Islet of Langerhans (tissue), 1 donor: ENCODE results near the gene SDCCAG8.

Experiments
- FAIRE-seq: peaks from one replicate; lab custom pipeline; 2011; peaks lifted over from hg19 to GRCh38; lab: Jason Lieb, UNC

Gene SDCCAG8

DNA sequence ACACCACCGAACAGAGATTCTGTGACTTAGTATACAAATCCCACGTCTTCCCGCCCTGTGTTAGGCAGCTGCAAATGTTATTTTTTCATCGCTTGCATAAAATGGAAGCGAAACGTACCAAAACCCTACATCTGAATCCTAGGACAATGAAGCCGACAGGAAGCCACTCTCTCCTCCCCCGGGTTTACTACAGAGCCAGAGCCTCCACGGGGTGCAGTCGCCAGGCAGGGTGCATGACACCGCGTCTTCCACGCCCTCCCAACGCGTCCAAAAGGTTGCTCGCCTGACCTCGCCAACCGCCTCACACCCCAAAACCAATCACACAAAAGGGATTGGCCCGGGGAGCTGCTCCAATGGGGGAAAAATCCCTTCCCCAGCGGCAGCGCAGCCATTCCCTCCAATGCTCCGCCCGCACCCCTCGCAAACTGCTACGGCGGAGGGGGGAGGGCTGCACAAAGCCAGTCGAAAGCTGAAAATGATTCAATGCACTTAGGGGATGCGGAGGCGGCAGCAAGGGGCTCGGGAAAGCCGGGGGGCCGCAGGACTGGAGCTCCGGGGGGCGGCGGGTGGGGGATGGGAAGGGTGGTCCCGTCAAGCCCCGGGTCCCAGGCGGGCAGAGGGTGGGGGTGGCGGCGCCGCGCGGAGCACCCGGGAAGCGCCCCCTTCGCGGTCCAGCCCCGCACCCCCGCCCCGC, 1.5 kb upstream of the SDCCAG8 start:
- FAIRE-seq: no peak

- FAIRE-seq: no peak
These were observed 682 bp upstream of the SDCCAG8 start, which contains the start of gene CEP170 for GRCh38 chr1:243254927-243255790. CEP170 (minus strand) TSS chr1:243255281; CDS start chr1:243225280, 30,001 bp downstream.

DNA sequence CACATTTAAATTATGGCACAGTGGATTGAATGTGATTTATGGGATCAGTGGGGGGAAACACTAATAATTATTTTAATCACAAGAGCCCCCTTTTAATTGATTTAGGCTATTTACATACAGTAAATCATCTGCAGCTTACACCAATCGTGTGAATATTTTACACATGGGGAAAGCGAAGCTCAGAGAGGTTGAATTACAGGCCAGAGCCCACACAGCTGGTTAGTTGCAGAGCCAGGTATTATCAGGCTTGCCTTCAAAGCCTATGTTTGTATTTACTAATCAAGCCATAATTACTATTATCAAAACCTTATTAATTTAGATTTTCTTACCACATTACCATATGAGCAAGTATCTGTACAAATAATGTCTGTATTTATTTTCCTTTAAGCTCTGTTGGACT, 749 bp downstream of the SDCCAG8 start:
- no peak for FAIRE-seq

- FAIRE-seq: no peak
These were observed 1.3 kb downstream of the SDCCAG8 start for GRCh38 chr1:243257189-243257588.

GRCh38 chr1:243258731-243259130, 2.9 kb downstream of the SDCCAG8 start:
- FAIRE-seq: no peak

DNA sequence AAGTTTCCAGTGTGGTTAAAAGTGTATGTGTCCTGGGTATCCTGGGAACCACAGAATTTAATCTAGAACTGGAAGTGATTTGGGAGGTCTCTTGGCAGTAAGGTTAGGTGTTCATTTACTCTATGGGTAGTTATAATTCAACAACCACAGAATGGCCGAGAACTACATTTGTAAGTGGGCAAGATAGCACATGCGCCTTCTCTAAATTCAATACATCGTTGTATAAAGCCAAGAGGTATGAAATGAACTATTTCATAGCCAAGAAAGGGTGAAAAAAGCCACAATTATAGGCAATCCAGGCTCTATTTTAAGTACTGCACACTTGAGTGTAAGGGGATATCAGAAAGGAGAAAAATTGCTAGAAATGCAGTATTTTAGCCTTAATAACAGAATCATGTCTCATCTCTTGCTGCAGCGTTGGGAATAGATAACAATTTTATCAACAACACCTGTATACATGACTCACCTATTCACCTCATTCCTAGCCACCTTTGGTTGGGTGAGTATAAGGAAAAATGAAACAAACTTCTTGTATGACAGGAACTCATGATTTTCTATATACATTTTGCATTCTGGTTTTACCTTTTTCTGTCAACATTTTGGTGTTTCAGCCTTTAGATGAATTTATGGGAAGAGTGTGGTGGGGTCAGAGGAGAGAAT, 4.5 kb downstream of the SDCCAG8 start:
- no peak for FAIRE-seq

GRCh38 chr1:243261390-243261789, 5.5 kb downstream of the SDCCAG8 start:
- no peak for FAIRE-seq

DNA sequence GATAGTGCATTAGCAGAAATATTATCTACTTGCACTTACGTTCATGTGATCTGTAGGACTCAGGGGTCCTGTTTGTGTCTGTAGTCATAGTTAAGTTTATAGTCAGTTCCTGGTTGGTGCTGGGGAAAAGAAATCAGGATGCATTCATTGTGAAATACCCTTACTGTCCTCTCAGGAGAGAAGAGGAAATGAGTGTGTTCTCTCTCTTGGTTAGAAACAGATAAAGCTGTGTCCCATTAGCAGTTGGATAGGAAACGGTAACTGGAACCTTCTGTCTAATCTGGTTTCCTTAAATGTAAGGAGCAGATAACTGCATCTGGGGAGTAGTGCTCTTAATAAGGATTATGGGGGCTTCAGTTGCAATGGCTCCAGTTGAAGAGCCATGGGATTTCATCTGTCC, 8.9 kb downstream of the SDCCAG8 start:
- FAIRE-seq: no peak

- FAIRE-seq: no peak
These were observed 10.4 kb downstream of the SDCCAG8 start for GRCh38 chr1:243266231-243266630.

DNA sequence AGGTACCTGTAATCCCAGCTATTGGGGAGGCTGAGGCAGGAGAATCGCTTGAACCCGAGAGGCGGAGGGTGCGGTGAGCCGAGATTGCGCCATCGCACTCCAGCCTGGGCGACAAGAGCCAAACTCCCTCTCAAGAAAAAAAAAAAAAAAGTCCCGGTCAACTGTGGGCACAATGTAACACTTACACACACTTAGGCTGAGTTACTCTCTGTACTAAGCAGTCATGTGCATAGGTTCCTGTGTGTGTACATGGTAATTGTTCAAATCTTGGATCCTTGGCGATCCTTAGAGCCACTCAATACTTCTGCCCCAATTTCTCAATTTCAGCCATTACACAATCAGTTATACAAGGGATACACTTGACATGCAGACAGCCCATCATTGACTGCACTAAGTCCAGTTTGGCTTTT, 11.6 kb downstream of the SDCCAG8 start:
- no peak for FAIRE-seq

DNA sequence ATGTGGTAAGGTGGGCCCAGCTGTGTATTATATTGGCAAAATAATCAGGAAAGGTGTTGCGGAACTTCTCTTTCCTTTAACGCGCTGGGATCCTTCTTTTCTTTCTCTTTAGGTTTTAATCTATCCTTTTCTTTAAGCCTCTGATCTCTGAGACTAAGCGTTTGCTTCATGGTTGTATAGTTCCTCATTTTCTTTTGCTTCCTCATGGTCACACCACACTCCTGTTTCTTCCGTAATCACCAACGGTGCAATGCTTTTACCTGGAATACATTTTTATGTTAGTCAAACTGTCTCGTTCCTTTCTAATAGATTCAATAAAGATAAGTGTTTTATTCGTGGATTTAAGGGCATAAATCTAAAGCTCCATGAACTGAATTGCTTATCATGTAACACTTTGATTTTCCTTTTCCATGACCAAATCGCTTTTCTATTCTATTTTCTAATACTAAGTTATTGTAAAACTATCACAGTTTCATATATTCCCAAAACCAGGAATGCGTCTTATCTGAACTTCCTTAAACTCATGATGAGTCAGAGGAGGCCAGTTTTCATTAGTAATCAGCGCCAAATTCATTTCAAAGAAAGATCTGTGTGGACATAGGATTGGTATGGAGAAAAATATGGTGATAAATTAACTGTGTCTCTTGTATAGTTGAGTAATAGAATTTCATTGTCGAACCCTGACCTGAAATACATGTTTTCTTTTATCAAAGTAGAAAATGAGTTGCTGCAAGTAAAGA, 12.2 kb downstream of the SDCCAG8 start:
- no peak for FAIRE-seq

GRCh38 chr1:243268751-243269460, 13.1 kb downstream of the SDCCAG8 start:
- no peak for FAIRE-seq

DNA sequence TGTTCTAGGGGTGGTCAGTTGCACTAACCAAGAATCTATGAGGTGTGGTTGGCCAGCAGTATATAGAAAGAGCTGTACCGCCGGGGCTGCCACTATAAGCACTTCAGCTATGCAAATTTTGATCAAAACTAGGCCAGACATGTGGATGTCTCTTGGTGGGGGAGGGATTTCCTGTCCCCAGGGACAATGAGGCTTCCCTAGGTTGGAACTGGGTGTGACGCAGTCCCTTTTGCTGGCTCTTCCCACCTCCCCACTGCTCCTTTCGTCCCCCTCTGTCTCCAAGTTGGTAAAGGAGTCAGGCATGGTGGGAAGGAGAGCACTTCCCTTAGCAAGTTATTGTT, 13.6 kb downstream of the SDCCAG8 start:
- FAIRE-seq: no peak

- FAIRE-seq: no peak
These were observed 14.4 kb downstream of the SDCCAG8 start for GRCh38 chr1:243270097-243270864.

DNA sequence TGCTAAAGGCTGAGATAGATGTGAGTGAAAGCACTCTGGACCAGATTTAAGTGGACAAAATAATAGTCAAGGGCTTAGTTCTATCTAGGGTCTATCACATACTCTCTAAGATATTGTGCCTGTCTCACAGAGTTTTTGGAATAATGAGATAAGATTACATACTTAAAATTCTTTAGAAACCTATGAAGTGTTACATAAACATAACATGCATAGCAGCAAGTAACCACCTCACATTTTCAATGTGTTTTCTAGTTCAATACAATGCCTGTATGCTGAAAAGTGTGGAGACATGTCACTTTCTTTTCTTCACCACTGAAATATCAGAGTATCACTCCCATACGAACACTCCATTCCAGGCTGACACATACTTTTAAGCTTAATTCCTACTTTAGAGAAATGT, 16.2 kb downstream of the SDCCAG8 start:
- no peak for FAIRE-seq

- no peak for FAIRE-seq
These were observed 16.6 kb downstream of the SDCCAG8 start for GRCh38 chr1:243272401-243272800.

DNA sequence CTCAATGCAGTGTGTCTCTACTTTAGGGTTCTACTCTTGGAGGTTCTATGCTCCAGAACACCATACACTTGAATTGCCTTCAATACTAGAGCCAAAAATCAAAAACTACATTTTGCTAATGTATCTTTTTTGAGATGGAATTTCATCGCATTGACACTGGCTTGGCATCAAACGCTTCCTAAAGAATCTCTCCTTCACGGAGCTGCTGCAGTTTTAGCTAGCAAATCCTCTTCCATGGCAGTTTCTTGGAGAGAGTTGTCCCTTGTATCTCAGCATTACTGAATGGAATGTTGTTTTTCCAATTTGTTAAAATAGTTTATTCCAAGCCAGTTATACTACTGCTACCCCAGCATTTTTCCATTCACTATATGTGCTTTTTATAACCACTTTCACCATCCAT, 17.7 kb downstream of the SDCCAG8 start:
- no peak for FAIRE-seq

DNA sequence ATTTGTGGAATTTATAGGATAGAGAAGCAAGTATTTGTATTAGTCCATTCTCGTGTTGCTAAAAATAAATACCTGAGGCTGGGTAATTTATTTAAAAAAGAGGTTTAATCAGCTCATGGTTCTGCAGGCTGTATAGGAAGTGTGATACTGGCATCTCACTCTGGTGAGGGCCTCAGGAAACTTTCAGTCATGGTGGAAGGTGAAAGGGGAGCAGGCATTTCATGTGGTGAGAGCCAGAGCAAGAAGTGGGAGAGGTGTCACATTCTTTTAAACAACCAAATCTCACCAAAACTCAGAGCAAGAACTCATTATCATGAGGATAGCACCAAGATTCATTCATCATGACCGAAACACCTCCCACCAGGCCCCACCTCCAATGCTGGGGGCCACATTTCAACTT, 18.1 kb downstream of the SDCCAG8 start:
- no peak for FAIRE-seq

DNA sequence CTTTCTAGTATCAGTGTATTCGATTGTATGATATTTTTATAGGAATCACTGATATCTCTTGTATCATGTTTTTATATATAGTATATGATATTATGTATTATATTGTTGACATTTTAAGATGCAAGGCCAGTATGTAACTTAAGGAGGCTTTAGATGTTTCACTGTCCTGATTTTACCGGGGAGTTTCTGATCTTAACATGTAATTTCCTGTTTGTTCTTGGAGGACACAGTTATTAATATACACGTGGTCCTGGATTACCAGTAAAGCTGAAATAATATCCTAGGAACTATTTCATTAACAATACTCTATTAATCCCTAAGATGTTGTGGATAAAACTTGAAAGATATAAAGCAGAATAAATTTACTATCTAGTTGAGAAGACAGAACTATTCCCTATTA, 19.5 kb downstream of the SDCCAG8 start:
- no peak for FAIRE-seq

DNA sequence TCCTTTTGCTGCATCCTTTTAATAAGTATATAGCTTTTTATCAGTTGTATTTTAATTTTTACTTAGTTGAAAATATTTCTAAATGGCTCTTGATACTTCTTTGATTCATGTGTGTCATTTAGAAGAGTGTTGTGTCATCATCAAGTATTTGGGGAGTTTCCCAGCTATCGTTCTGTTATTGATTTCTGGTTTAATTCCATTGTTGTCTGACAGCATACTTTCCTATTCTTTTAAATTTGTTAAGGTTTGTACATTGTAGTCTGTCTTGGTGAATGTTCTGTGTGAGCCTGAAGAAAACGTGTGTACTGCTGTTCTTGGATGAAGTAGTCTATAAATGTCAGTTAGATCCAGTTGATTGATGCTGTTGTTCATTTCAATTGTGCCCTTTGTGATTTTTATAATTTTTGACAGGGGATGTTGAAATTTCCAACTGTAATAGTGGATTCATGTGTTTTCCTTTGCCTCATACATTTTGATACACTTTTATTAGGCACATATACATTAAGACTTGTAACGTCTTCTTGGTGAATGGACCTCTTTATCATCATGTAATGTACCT, 24.8 kb downstream of the SDCCAG8 start:
- no peak for FAIRE-seq

DNA sequence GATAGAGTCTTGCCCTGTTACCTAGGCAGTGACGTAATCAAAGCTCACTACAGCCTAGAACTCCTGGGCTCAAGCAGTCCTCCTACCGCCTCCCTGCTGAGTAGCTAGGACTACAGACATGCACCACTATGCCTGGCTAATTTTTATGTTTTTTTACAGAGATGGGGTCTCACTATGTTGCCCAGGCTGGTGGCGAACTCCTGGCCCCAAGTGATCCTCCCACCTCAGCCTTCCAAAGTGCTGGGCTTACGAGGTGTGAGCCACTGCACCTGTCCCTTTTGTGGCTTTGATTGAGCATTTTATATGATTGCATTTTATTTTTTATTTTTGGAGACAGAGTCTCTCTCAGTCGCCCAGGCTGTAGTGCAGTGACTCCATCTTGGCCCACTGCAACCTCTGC, 25.8 kb downstream of the SDCCAG8 start:
- FAIRE-seq: no peak
